Suppressor macrophage treated with lipopolysaccharide for 4 hours (primary cell): ENCODE measurements around the gene MISP.
"Not testable (repeated sequence)": the region's sequence is repeated elsewhere in the genome, so short reads cannot be mapped to it uniquely, and the experiment has no call there.

ENCODE experiments used
- DNase-seq: peaks from one replicate; pipeline ENCODE4 v3.0.0-alpha.2; 2020

MISP gene

DNA sequence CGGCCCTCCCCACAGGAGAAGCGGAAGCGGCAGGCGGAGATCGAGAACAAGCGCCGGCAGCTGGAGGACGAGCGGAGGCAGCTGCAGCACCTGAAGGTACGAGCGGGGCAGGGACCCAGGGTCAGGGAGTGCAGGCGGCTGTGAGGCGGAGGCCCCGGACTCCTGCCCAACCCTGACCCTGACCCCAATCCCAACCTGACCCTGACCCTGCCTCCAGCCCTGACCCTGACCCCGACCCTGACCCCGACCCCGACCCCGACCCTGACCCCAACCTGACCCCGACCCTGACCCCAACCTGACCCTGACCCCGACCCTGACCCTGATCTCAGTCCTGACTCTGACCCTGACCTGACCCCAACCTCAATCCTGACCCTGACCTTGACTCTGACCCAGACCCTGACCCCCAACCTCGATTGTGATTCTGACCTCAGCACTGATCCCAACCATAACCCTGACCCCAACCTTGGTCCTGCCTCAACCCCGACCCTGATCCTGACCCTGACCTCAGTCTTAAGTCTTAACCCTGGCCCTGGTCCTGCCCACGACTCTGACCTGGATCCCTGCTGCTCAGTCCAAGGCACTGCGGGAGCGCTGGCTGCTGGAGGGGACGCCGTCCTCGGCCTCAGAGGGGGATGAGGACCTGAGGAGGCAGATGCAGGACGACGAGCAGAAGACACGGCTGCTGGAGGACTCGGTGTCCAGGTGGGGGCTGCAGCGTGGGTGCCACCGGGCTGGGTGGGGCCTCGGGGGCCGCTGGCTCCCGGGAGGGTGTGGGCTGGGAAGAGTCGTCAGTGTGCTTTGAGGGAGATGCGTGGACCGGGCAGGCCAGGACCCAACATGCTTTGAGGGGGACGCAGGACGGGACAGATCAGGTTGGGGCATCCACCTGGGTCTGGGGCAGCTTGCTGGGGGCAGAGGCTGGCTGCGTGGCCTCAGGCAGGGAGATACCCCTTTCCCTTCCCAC lies 23.6 kb upstream of the MISP start:
- no peak for DNase-seq

DNA sequence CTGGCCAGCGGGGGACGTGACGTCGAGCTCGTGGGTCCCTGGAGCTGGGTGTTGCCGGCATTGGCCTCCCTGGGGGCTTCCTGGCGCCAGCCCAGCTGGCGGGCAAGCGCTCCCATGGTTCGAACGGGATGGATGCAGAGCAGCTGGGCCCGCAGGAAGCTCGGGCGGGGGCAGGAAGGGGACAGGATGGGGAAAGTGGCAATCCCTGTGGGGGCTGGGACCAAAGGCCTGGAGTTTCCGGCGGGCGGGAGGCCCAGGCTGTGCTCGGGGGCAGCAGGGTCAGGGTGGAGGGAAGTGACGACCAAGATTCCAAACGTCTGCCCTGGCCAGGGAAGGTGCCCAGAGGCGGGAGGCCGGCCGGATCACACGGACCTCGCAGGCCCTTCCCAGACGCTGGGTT lies 22.9 kb upstream of the MISP start:
- DNase-seq, result no peak

DNA sequence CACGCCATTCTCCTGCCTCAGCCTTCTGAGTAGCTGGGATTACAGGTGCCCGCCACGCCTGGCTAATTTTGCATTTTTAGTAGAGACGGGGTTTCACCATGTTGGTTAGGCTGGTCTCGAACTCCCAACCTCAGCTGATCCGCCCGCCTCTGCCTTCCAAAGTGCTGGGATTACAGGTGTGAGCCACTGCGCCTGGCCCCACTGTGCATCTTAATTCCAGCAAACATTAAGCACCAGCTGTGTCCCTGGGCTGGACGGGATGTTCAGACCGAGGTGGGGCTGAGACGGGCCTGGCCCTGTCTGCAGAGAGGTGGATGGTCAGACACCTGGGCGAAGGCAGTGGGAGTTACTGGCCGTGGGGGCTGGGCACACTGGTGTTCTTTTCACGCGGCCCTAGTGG lies 21.3 kb upstream of the MISP start:
- not testable (repeated sequence) for DNase-seq

DNA sequence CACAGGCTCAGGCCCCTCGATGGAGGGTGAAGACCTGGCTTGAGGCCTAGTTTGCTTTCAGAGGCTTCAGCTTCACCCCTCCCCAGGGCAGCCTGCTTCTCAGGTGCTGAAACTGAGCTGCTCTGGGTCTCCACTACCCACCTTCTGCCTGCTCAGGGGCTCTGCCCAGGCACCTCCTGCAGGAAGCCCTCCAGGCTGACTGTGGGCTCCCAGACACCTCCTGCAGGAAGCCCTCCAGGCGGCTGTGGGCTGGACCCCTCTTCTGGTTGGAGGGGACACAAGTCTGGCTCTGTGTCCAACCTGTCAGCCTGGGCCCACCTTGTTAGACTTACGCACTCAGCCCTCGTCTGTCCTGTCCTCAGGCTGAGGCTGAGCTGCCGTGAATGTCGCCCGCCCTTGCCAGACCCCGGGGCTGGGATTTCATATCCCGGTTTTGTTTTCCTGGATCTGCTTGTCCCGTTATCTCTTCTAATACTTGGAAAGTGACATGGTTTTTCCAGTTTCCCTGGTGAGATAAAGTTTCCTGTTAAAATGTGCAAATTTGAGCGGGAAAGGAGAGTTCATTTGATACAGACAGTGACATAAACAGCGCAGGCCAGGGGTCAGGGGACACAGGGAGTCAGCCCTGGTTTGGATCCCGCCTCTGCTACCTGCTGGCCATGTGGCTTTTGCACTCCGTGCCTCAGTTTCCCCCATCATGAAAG lies 20.8 kb upstream of the MISP start:
- no peak for DNase-seq

DNA sequence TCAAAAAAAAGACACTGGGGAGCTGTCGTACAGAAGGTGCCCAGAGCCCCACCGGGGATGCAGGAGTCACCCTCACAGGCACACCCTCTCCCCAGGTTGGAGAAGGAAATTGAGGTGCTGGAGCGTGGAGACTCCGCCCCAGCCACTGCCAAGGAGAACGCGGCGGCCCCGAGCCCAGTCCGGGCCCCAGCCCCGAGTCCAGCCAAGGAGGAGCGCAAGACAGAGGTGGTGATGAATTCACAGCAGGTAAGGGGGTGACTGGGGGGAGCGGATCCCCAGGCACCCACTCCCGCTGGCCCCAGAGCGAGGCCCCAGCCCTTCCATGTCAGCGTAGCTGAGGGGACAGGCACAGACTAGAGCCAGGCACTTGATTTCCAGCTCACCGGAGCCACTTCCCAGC lies 19.9 kb upstream of the MISP start:
- no peak for DNase-seq

DNA sequence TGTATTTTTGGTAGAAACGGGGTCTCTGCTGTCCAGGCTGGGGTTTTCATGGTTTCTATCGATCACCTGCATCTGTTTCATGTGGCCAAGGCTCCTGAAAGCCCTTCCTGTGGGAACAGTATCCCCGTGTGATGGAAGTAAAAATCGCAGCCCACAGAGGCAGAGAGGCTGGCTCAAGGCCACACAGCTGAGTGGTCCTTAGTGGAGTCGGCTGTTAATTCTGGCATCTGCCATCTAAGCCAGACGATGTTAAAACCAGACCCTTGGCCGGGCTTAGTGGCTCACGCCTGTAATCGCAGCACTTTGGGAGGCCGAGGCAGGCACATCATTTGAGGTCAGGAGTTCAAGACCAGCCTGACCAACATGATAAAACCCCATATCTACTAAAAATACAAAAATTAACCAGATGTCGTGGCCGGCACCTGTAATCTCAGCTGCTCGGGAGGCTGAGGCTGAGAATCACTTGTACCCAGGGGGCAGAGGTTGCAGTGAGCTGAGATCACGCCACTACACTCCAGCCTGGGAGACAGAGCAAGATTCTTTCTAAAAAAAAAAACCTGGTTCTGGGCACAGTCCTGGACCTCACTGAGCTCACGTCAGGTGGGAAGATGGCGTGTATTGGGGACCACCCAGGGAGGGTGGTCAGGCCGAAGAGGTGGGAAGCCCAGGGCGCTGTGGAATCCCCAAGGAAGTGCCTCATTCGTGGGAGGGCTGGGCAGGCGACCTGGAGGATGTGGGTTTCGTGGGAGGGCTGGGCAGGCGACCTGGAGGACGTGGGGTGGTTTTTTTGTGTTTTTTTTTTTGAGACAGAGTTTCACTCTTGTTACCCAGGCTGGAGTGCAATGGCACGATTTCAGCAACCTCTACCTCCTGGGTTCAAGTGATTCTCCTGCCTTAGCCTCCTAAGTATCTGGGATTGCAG lies 18.5 kb upstream of the MISP start:
- DNase-seq, result no peak

DNA sequence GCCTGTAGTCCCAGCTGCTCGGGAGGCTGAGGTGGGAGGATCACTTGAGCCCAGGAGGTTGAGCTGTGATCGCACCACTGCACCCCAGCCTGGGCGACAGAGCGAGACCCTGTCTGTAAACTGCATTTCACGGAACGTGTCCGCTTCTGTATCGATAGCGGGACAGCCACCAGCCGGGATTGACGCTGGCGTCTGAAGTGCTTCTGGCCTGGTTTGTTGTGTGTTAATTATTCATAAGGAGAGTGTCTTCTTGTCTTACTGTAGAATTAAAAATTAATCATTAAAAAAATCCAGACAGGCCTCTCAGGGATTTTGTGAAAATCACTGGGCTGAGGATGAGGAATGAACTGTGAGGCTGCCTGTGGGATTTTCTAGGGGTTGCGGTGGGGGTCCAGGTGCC lies 16.2 kb upstream of the MISP start:
- DNase-seq, result no peak

DNA sequence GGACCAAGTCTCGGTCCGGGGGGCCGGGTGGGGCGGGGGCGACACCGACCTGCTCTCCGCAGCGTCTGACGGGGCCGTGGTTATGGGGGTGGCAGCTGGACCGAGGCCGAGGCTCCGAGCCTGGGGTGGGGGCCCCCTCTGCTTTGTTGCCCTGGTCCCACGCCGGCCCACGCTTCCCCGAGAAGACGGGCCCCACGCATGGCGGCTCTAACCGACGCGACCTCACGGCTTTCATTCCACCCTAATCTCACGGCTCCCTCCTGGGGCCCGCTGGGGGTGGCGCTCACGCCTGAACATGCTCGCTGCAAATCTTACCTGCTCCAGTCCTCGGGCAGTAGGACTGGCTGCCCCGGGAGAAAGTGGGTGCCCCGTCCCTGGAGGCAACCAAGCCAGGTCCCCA lies 14.8 kb upstream of the MISP start:
- DNase-seq, result no peak

DNA sequence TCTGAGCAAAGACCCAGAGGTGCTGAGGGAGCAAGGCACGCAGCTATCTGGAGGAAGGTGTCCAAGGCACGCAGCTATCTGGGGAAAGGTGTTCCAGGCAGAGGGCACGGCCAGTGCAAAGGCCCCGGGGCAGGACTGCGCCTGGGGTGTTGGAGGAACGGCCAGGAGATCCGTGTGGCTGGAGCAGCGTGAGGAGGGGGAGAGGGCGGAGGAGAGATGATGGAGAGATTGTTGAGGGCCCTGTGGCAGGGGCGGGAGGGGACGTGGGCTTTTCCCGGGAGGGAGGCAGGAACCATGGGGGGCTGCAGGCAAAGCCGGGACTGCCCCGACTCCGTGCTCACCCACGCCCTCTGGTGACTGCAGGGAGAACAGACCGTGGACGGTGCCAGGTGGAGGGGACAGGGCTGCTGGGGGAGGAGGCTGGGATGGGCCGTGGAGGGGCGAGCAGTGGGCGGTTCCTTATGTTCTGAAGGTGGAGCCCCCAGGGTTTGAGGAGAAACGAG lies 13.3 kb upstream of the MISP start:
- DNase-seq, result peak; percentile 47

DNA sequence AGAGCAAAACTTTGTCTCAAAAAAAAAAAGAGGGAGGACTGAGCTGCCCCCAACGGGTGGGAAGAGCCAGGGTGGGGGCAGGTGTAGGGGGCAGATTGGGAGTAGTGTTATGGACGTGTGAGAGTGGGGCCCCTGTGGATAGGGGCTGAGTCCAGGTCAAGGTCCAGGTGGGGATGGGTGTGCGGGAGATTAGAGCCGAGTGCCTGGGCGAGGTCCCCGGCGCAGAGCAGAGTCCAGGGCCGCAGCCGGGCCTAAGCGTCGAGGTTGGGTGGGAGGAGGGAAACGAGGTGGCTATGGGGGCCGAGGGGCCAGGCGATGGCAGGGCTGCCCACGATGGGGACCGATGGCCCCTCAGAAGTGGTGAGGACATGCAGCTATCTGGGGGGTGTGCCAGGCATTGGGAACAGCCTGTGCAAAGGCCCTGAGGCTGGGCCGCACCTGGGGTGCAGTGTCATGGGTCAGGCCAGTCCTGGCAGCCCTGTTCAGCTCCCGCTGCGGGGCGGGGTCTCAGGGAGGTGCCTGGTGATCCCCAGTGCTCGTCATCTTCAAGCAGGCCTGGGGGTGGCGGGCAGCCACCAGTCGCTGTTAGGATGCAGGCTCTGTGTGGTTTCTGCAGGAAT lies 12.3 kb upstream of the MISP start:
- no peak for DNase-seq

DNA sequence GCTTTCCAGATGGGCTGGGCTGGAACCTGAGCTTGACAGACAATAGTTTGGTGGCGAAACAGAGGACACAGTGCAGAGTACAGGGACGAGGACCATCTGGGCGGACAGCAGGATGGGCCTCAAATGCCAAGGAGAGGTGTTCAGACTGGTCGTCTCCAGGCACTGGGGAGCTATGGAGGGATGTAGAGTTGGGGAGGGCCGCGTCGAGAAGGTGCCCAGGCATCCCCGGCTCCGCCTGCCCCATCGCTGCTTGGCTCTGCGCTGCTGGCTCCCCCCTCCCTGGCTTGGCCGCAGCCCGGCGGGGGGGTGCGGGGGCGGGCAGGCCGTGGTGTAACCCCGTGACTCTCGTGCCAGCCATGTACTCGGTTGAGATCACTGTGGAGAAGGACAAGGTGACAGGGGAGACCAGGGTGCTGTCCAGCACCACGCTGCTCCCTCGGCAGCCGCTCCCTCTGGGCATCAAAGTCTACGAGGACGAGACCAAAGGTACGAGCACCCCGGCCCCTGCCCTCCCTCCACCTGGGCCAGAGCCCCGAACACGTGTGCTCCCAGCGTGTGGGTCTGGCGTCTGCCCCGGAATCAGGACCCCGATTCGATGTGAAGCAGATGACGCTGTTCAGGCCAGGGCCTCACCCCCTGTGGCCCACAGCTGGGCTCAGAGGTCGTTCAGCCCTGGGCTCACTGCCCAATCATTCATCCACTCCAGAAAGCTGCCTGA lies 10.8 kb upstream of the MISP start:
- no peak for DNase-seq

DNA sequence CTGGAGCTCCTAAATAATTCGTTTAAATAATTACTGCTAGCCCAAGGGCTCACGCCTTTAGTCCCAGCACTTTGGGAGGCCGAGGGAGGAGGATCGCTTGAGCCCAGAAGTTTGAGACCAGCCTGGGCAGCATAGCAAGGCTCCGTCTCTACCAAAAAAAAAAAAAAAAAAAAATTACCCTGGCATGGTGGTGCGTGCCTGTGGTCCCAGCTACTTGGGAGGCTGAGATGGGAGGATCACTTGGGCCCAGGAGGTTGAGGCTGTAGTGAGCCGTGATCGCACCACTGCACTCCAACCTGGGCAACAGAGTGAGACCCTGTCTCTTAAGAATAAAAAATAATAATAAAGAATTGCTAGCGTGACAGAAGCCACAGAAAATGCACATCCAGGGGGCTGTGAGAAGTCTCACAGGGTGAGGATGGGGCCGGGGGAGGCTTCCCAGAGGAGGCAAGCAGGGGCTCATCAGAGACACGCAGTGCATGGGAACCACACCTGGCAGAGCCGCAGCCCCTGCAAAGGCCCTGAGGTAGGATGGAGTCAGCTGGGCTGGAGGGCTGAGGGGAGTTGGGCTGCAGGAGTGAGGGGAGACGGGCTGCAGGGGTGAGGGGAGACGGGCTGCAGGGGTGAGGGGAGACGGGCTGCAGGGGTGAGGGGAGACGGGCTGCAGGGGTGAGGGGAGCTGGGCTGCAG lies 10.0 kb upstream of the MISP start:
- DNase-seq, result not testable (repeated sequence)

DNA sequence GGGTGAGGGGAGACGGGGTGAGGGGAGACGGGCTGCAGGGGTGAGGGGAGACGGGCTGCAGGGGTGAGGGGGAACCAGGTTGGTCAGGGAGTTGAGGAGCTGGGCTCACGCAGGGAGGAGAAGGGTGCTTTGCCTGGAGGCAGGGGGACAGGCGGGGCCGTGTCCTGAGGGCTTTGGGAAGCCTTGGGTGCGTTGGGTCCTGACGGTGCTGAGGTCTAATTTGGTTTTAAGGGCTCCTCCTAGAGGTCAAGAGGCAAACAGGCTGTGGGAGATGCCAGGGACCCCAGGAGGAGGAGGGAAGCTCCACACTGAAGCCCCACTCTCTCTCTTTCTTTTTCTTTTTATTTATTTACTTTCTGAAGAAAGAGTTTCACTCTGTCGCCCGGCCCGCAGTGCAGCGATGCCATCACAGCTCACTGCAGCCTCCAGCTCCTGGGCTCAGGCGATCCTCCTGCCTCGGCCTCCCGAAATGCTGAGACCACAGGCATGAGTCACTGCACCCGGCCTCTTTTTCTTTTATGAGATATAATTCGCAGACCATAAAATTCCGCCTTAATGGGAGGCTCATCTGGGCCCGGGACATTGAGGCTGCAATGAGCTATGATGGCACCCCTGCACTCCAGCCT lies 9.3 kb upstream of the MISP start:
- DNase-seq, result peak; percentile 18

DNA sequence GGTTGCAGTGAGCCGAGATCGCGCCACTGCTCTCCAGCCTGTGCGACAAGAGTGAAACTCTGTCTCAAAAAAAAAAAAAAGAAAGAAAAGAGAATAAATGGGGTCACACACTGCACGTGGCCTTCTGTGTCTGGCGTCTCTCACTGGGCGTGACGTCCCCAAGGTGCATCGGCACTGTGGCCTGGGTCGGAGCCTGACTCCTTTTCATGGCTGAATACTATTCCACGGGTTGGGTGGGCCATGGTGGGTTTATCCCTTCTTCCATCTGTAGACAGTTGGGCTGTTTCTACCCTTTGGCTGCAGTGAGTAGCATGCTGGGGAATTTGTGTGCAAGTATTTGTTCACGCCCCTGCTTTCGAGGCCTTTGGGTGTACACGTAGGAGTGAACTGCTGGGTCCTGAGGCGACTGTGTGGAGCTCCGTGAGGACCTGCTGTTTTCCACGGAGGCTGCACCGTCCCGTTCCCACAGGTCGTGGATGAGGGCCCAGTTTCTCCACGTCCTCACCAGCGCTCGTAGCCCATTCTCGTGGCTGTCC lies 8.3 kb upstream of the MISP start:
- DNase-seq, result no peak

DNA sequence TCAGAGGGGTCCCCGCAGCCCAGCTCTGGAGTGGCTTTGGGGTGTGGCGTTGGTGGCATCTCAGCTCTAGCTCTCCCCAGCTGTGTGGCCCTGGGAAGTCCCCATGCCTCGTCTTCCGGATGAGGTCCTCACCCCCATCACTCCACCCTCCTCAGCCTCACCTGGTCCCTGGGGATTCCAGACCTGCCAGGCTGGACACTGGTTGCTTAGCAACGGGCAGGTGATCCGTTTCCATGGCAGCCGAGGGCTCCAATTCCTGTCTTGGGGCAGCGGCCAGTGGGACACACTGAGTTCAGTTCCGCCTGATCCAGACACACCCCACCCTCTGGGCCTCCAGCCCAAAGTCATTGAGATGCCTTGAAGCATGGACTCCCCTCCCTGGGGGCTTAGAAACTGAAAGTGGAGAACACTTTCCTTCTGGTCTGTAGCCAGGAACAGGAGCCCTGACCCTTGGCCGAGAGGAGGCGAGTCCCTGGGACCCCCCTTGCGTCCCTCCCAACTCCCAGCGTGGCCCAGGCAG lies 7.7 kb upstream of the MISP start:
- no peak for DNase-seq

DNA sequence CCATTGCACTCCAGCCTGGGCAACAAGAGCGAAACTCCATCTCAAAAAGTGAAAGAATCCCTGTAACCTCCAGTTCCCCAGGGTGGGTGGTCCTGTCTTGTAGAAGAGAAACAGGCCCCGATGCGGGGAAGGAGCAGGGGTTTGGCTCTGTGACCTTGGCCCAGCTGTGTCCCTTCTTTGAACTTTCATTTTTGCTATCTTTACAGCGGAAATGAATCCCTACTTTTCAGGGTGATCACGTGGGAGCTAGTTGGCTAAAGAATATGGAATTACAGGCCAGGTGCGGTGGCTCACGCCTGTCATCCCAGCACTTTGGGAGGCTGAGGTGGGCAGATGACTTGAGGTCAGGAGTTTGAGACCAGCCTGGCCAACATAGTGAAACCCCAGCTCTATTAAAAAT lies 5.8 kb upstream of the MISP start:
- not testable (repeated sequence) for DNase-seq

DNA sequence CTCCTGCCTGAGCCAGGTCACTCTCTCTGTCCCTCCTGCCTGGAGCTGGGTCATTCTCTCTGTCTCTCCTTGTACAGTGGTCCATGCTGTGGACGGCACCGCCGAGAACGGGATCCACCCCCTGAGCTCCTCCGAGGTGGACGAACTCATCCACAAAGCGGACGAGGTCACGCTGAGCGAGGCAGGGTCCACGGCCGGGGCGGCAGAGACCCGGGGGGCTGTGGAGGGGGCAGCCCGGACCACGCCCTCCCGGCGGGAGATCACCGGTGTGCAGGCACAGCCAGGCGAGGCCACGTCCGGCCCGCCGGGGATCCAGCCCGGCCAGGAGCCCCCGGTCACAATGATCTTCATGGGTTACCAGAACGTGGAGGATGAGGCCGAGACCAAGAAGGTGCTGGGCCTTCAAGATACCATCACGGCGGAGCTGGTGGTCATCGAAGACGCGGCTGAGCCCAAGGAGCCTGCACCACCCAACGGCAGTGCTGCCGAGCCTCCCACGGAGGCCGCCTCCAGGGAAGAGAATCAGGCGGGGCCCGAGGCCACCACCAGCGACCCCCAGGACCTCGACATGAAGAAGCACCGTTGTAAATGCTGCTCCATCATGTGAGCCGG lies 4.6 kb upstream of the MISP start:
- no peak for DNase-seq

DNA sequence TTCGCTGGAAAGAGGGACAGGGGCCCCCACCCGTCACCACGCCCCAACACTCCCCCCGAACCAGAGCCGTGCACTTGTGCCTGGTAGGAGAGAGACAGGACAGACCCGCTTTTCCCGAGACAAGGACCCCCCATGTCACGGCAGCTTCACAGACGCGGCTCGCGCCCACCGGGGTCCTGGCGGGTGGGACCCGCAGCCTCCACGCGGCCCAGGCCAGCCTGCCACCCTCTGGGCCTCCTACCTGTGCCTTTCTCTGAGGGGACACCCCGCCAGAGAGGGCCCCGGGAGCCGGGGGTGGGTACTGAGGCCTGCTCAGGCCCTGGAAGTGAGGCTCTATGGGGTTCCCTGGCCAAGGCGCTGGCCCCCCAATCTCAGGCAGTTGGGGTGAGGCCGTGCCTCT lies 4.0 kb upstream of the MISP start:
- DNase-seq, result no peak

DNA sequence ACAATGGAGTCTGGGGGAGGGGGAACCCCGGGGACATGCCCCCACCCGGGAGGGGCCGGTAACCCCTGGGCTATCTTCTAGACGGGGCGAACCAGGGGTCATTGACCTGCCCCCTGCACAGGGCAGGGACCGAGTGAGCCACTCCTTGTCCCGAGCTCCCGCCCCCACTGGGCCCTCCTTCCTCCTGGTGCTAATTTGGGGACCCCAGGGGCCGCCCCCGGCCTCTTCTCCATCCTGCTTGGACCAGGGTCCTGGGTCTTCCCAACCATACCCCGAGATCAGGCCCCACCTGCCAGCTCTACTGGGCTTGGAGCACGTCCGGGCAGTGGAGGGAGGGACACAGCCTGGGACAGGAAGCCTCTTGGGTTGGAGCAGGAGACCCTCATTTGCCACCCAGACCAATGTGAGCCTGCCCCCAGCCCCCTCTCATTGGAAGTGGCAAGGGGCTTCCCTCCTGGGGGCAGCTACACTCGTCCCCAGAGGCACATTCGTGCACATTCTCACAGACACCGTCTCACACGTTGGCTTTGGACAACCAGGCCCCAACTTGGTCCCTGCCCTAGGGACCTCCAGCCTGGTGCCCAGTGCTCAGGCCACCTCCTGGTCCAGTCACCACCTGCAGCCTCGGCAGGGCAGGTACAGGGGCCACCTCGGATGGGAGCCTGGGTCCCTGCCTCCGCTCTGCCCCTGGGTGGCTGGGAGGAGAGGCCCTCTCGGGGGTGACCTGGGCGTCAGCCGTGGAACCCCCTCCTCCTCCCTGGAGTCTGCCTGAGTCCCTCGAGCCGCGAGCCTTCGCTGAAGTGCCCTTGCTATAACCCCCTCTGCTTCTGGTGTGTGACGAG lies 3.3 kb upstream of the MISP start:
- no peak for DNase-seq
